SK-N-SH (cell line): ENCODE measurements around the gene ASS1. TPM values are rescaled to one million over a fixed set of nuclear protein-coding genes. Genes with fewer than 3 reads are reported as not detected.

ENCODE experiments used
- CTCF ChIA-PET: fragments of 300-600, 350-600 bp; formaldehyde crosslinking; extraction: SDS; loops from one replicate; lab custom pipeline; 2021; lab: Yijun Ruan, JAX
- POLR2A ChIA-PET: fragments of 350-600 bp; sonication (Branson Sonifier 250); formaldehyde crosslinking; extraction: SDS; loops from one replicate; lab custom pipeline; 2020; ENCODE audit warnings: antibody characterized with exemption, inconsistent platforms; lab: Yijun Ruan, JAX
- DNase-seq: peaks from one replicate; pipeline ENCODE4 v3.0.0; 2012
- H2AFZ ChIP-seq: fragments of 200-600 bp; sonication (generic); 2 replicates; pipeline ENCODE4 v1.8.1; 2016; ENCODE audit warnings: antibody characterized with exemption, mild to moderate bottlenecking, low read depth
- H3F3A ChIP-seq: fragments of 200-600 bp; sonication (generic); replicated peaks from 2 replicates; pipeline ENCODE3; 2016; ENCODE audit warnings: antibody characterized with exemption, mild to moderate bottlenecking; ENCODE audit not compliant: insufficient read depth
- H3K27ac ChIP-seq, 2 experiments: fragments of 200-500 bp in 1 of 2; fragments of 200-600 bp in 1 of 2; sonication (Bioruptor generic) in 1 of 2; sonication (generic), shearing (Covaris generic) in 1 of 2; 2 replicates each; pipeline versions ENCODE4 v1.5.1 to v1.6.1; 2014 to 2016; ENCODE audit warnings: low read depth in 2 of 2, inconsistent platforms in 1 of 2, low read length in 1 of 2, mild to moderate bottlenecking in 1 of 2, mixed read lengths in 1 of 2
- H3K27me3 ChIP-seq: fragments of 200-600 bp; sonication (generic), shearing (Covaris generic); 2 replicates; pipeline ENCODE4 v1.6.1; 2016; ENCODE audit warnings: mixed run types; ENCODE audit not compliant: insufficient read depth
- H3K36me3 ChIP-seq, 2 experiments: fragments of 200-500 bp in 1 of 2; fragments of 200-600 bp in 1 of 2; sonication (Bioruptor generic) in 1 of 2; sonication (generic) in 1 of 2; replicated peaks in 1 of 2; 2 replicates each; pipeline versions ENCODE3 to v1.5.1; 2014 to 2016; ENCODE audit warnings: low read length in 1 of 2, mild to moderate bottlenecking in 1 of 2; ENCODE audit not compliant: insufficient read depth in 2 of 2, control insufficient read depth in 1 of 2
- H3K4me1 ChIP-seq, 2 experiments: fragments of 200-500 bp in 1 of 2; fragments of 200-600 bp in 1 of 2; sonication (Bioruptor generic) in 1 of 2; sonication (generic), shearing (Covaris generic) in 1 of 2; 2 replicates each; pipeline versions ENCODE4 v1.5.1 to v1.6.1; 2014 to 2016; ENCODE audit warnings: low read depth in 1 of 2, low read length in 1 of 2, mixed run types in 1 of 2; ENCODE audit not compliant: insufficient read depth in 2 of 2, control insufficient read depth in 1 of 2
- H3K4me2 ChIP-seq: fragments of 200-600 bp; sonication (generic), shearing (Covaris generic); 2 replicates; pipeline ENCODE4 v1.6.1; 2017; ENCODE audit warnings: mixed run types
- H3K4me3 ChIP-seq, 2 experiments: fragments of 200-500 bp in 1 of 2; fragments of 200-600 bp in 1 of 2; sonication (Bioruptor generic) in 1 of 2; sonication (generic), shearing (Covaris generic) in 1 of 2; 2 replicates each; pipeline versions ENCODE4 v1.5.1 to v1.8.1; 2014 to 2016; ENCODE audit warnings: low read depth in 2 of 2, inconsistent platforms in 1 of 2, low read length in 1 of 2, mild to moderate bottlenecking in 1 of 2, mixed read lengths in 1 of 2, moderate library complexity in 1 of 2
- H3K79me2 ChIP-seq: fragments of 200-600 bp; sonication (generic); 2 replicates; pipeline ENCODE4 v1.8.1; 2017; ENCODE audit warnings: mild to moderate bottlenecking; ENCODE audit not compliant: insufficient read depth
- H3K9ac ChIP-seq: fragments of 200-600 bp; sonication (generic); 2 replicates; pipeline ENCODE4 v1.6.1; 2017; ENCODE audit warnings: mixed run types
- H3K9me2 ChIP-seq: fragments of 200-600 bp; sonication (generic); 2 replicates; pipeline ENCODE4 v1.6.1; 2017; ENCODE audit warnings: mixed run types
- H3K9me3 ChIP-seq: fragments of 200-600 bp; sonication (generic); 2 replicates; pipeline ENCODE4 v1.6.1; 2017; ENCODE audit warnings: mixed run types, mild to moderate bottlenecking, moderate library complexity
- H4K20me1 ChIP-seq: fragments of 200-600 bp; sonication (generic); 2 replicates; pipeline ENCODE4 v1.6.1; 2017; ENCODE audit warnings: mild to moderate bottlenecking, mixed run types; ENCODE audit not compliant: insufficient read depth
- CHD2 ChIP-seq: fragments of 150-350 bp; IDR thresholded peaks from 2 replicates; pipeline ENCODE4 v1.6.1; 2018; ENCODE audit warnings: low read length; ENCODE audit not compliant: partially characterized antibody
- EP300 ChIP-seq, 2 experiments: IDR thresholded peaks; 2 replicates each; pipeline versions ENCODE4 v1.4.0 to v1.6.1; 2012; ENCODE audit warnings: borderline replicate concordance in 1 of 2, low read depth in 1 of 2, low read length in 1 of 2
- EZH2phosphoT487 ChIP-seq: fragments of 200-600 bp; sonication (generic); IDR thresholded peaks from 2 replicates; pipeline ENCODE4 v1.6.1; 2017; ENCODE audit warnings: low read depth, mixed run types, mild to moderate bottlenecking, antibody characterized with exemption, moderate library complexity, borderline replicate concordance
- FOXJ3 ChIP-seq: sonication (generic); formaldehyde crosslinking; IDR thresholded peaks from 2 replicates; pipeline ENCODE4 v1.5.1; 2020; ENCODE audit warnings: mild to moderate bottlenecking, missing genetic modification reagents
- GABPA ChIP-seq: IDR thresholded peaks from 2 replicates; pipeline ENCODE4 v1.4.0; 2012; ENCODE audit warnings: low read depth, mild to moderate bottlenecking
- GATA2 ChIP-seq: sonication (generic); formaldehyde crosslinking; IDR thresholded peaks from 2 replicates; pipeline ENCODE4 v1.5.0; 2020; ENCODE audit warnings: mild to moderate bottlenecking, missing genetic modification reagents
- MXI1 ChIP-seq: IDR thresholded peaks from 2 replicates; pipeline ENCODE4 v1.6.1; 2012; ENCODE audit warnings: mild to moderate bottlenecking, low read depth, low read length, improper control_type of control experiment
- NRF1 ChIP-seq: IDR thresholded peaks from 2 replicates; pipeline ENCODE4 v1.6.1; 2012; ENCODE audit warnings: low read depth, mild to moderate bottlenecking, low read length
- POLR2AphosphoS5 ChIP-seq: IDR thresholded peaks from 2 replicates; pipeline ENCODE4 v1.6.1; 2012; ENCODE audit warnings: low read depth, low read length
- RXRA ChIP-seq: IDR thresholded peaks from 2 replicates; pipeline ENCODE4 v1.4.0; 2012; ENCODE audit warnings: low read depth, mild to moderate bottlenecking, borderline replicate concordance
- SIN3A ChIP-seq: IDR thresholded peaks from 2 replicates; pipeline ENCODE4 v1.6.1; 2012; ENCODE audit warnings: low read depth, mild to moderate bottlenecking, low read length, moderate library complexity, borderline replicate concordance
- TAF1 ChIP-seq: IDR thresholded peaks from 2 replicates; pipeline ENCODE4 v1.6.1; 2012; ENCODE audit warnings: low read depth, mild to moderate bottlenecking, low read length, moderate library complexity, borderline replicate concordance
- WGBS: methylation state at CpG from one replicate; pipeline ENCODE4 v1.1.6; 2017; ENCODE audit warnings: low lambda C conversion rate; 5-methylcytosine and 5-hydroxymethylcytosine counted together
- polyA plus RNA-seq, 3 experiments: library from polyadenylated mRNA; depleted of rRNA; stranded (reverse); fragments of >200 nt; gene quantifications; 2 replicates each; pipeline ENCODE4 v1.2.3, GENCODE V29; 2012
- TF ChIP-seq, protein P1 (sequence below): fragments of 150-350 bp; IDR thresholded peaks from 2 replicates; pipeline ENCODE4 v1.6.1; 2016; ENCODE audit warnings: mild to moderate bottlenecking, low read depth, low read length
- TF ChIP-seq, protein P2 (sequence below): IDR thresholded peaks from 2 replicates; pipeline ENCODE4 v1.4.0; 2012; ENCODE audit warnings: low read depth, borderline replicate concordance
- TF ChIP-seq, protein P3 (sequence below): IDR thresholded peaks from 2 replicates; pipeline ENCODE4 v1.6.1; 2012; ENCODE audit warnings: mild to moderate bottlenecking, low read depth, low read length, moderate library complexity
- TF ChIP-seq, protein P4 (sequence below): IDR thresholded peaks from 2 replicates; pipeline ENCODE4 v1.4.0; 2012; ENCODE audit warnings: low read depth, borderline replicate concordance

The ASS1 gene
- polyA plus RNA-seq, 1 of the 3 experiments (the other 2 are of a cell fraction) = 0.59 TPM

DNA sequence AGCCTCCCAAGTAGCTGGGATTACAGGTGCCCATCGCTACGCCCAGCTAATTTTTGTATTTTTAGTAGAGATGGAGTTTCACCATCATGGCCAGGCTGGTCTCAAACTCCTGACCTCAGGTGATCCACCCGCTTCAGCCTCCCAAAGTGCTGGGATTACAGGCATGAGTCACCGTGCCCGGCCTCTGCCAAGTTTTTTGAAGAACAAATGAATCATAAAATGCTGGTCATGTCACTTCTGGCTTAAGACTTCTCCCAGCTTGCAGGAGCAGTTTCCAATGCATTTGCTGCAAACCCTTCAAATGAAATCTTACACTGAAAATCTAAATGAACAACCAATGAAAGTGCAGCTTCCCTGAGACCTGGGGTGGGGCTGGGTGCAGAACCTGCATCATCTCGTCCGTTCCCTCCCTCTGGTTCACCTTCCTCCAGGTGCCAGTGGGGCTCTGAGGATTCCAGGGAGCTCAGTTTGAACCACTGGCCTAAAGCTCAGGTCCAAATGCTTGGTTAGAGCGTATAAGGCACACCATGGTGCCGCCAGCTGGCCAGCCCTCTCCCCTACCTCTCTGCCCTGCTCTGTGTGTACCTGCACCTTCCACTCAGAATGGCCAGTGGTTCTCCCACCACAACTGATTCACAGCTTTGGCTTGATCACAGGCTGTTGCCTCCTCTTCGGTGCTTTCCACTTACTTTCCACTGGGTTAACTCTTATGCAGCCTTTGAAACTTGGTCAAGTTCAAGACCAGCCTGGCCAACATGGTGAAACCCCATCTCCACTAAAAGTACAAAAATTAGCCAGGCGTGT is 94.9 kb downstream of the ASS1 start (continued):
- TF ChIP-seq POLR2AphosphoS5 (no peak), NRF1 (no peak), EZH2phosphoT487 (no peak), FOXJ3 (CRISPR knock-in tag) (no peak)

DNA sequence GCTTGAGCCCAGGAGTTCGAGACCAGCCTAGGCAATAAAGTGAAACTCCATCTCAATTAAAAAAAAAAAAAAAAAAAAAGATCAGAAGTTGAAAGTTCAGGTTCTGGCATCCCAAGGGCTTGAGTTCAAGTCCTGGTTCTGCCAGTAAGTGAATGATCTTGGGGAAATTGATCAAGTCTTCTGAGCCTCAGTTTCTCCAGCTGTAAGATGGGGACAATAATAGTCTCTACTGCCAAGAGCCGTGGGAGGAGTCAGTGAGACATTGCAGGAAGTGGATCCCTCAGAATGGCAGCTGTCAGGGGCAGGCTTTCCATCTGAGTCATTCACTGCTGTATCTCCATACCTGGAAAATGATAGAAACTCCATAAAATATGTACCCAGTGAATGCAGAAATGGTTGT is 96.8 kb downstream of the ASS1 start:
- no peak for DNase-seq
- Histone ChIP-seq H3K9ac (no peak overlapping the region), H3K4me2 (no peak overlapping the region), H3K79me2 (no peaks in the 10 kb centered on the region), H2AFZ (no peak overlapping the region), H3K36me3 (no peaks in the 10 kb centered on the region), H3K4me3 (no peak overlapping the region), H3F3A (no peaks in the 10 kb centered on the region), H3K27ac (no peak overlapping the region), H4K20me1 (no peaks in the 10 kb centered on the region), H3K27me3 (0 out of 2 replicates have a peak, but pooled peaks cover 3% of the 10 kb centered on the region), H3K9me2 (no peaks in the 10 kb centered on the region), H3K9me3 (no peaks in the 10 kb centered on the region), H3K4me1 (peaks cover 0 to 5% of the 10 kb centered on the region in 2 experiments; a peak in 1 of 4 replicates)
- POLR2A ChIA-PET = no interaction called here
- TF ChIP-seq, protein P1, sequence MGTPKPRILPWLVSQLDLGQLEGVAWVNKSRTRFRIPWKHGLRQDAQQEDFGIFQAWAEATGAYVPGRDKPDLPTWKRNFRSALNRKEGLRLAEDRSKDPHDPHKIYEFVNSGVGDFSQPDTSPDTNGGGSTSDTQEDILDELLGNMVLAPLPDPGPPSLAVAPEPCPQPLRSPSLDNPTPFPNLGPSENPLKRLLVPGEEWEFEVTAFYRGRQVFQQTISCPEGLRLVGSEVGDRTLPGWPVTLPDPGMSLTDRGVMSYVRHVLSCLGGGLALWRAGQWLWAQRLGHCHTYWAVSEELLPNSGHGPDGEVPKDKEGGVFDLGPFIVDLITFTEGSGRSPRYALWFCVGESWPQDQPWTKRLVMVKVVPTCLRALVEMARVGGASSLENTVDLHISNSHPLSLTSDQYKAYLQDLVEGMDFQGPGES = no peak
- TF ChIP-seq CHD2 (no peak), MXI1 (no peak), POLR2AphosphoS5 (no peak), EZH2phosphoT487 (no peak), GATA2 (CRISPR knock-in tag) (no peak), EP300 (IDR thresholded peaks at IDR 0.05; ENCODE audit: borderline replicate concordance in 1 of 2, low read depth in 1 of 2, low read length in 1 of 2) (no peak), TAF1 (no peak), RXRA (no peak), SIN3A (no peak), GABPA (no peak)
- TF ChIP-seq, protein P2, sequence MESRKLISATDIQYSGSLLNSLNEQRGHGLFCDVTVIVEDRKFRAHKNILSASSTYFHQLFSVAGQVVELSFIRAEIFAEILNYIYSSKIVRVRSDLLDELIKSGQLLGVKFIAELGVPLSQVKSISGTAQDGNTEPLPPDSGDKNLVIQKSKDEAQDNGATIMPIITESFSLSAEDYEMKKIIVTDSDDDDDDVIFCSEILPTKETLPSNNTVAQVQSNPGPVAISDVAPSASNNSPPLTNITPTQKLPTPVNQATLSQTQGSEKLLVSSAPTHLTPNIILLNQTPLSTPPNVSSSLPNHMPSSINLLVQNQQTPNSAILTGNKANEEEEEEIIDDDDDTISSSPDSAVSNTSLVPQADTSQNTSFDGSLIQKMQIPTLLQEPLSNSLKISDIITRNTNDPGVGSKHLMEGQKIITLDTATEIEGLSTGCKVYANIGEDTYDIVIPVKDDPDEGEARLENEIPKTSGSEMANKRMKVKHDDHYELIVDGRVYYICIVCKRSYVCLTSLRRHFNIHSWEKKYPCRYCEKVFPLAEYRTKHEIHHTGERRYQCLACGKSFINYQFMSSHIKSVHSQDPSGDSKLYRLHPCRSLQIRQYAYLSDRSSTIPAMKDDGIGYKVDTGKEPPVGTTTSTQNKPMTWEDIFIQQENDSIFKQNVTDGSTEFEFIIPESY = no peak
- TF ChIP-seq, protein P3, sequence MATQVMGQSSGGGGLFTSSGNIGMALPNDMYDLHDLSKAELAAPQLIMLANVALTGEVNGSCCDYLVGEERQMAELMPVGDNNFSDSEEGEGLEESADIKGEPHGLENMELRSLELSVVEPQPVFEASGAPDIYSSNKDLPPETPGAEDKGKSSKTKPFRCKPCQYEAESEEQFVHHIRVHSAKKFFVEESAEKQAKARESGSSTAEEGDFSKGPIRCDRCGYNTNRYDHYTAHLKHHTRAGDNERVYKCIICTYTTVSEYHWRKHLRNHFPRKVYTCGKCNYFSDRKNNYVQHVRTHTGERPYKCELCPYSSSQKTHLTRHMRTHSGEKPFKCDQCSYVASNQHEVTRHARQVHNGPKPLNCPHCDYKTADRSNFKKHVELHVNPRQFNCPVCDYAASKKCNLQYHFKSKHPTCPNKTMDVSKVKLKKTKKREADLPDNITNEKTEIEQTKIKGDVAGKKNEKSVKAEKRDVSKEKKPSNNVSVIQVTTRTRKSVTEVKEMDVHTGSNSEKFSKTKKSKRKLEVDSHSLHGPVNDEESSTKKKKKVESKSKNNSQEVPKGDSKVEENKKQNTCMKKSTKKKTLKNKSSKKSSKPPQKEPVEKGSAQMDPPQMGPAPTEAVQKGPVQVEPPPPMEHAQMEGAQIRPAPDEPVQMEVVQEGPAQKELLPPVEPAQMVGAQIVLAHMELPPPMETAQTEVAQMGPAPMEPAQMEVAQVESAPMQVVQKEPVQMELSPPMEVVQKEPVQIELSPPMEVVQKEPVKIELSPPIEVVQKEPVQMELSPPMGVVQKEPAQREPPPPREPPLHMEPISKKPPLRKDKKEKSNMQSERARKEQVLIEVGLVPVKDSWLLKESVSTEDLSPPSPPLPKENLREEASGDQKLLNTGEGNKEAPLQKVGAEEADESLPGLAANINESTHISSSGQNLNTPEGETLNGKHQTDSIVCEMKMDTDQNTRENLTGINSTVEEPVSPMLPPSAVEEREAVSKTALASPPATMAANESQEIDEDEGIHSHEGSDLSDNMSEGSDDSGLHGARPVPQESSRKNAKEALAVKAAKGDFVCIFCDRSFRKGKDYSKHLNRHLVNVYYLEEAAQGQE = no peak
- TF ChIP-seq, protein P4, sequence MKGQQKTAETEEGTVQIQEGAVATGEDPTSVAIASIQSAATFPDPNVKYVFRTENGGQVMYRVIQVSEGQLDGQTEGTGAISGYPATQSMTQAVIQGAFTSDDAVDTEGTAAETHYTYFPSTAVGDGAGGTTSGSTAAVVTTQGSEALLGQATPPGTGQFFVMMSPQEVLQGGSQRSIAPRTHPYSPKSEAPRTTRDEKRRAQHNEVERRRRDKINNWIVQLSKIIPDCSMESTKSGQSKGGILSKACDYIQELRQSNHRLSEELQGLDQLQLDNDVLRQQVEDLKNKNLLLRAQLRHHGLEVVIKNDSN = no peak
- CTCF ChIA-PET = no interaction called here
- 28% methylated on average over 2 of the region's 2 CpGs for WGBS
